Neuron (in vitro differentiated cells): Measurements from ENCODE around the gene ABT1.
A peak's percentile ranks its signal among the peaks of the same experiment; 100 is the strongest.

Source experiments
- H2AFZ ChIP-seq: one replicate; pipeline ENCODE4 v1.6.1; 2013; ENCODE audit warnings: low read depth, mild to moderate bottlenecking, inconsistent platforms, low read length, moderate library complexity
- H3K27me3 ChIP-seq: one replicate; pipeline ENCODE4 v1.6.1; 2013; ENCODE audit warnings: low read length; ENCODE audit not compliant: insufficient read depth
- H3K36me3 ChIP-seq: one replicate; pipeline ENCODE4 v1.6.1; 2013; ENCODE audit warnings: low read length; ENCODE audit not compliant: insufficient read depth
- H3K4me1 ChIP-seq: one replicate; pipeline ENCODE4 v1.6.1; 2013; ENCODE audit warnings: low read length; ENCODE audit not compliant: insufficient read depth
- H3K4me3 ChIP-seq: 2 replicates; pipeline ENCODE4 v1.5.1; 2013; ENCODE audit warnings: mild to moderate bottlenecking, low read length, moderate library complexity
- H3K9me3 ChIP-seq: one replicate; pipeline ENCODE4 v1.6.1; 2013; ENCODE audit warnings: low read length

Gene ABT1

DNA sequence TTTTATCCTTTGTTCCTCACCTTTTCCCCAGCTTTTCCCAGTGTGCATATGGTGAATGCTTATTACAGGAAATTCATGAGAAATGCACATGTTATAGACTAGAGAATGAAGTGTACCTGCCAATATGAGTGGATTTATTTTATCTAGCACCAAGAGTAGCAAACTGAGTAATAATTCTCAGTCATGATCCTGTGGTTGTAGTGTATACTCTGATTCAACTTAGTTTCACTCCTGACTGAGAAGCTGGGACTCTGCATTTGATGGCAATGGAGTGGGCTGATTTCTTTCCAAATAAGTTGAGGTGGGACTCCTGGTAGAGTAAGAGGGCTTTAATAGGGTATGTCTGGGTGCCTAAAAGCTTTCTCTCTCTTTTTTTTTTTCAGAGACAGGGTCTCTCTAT is 4.0 kb downstream of the ABT1 start:
- H3K36me3 ChIP-seq: peaks cover 21% of the 10 kb centered on the region
- H2AFZ ChIP-seq: no peak overlapping the region
- no peak overlapping the region for H3K4me3 ChIP-seq
- H3K27me3 ChIP-seq: no peaks in the 10 kb centered on the region
- no peaks in the 10 kb centered on the region for H3K9me3 ChIP-seq
- peaks cover 9% of the 10 kb centered on the region for H3K4me1 ChIP-seq

DNA sequence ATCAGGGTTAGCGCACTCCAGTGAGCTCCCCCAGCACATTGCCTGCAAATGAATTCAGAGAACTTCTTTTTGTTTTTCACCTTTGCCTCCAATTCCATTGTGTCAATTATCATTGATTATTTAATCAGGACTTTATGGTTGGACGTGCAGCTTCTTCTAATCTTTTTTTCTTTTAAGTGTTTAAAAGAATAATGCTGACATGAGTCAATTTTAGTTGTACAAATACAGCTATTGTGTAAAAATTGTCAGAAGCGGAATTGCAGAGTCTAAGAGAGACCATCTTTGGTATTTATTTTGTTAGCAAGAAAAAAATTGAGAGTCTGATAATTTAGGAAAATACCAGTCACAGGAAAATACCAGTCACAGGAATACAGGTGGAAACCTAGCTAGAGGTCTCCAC is 5.5 kb downstream of the ABT1 start:
- H3K4me3 ChIP-seq: no peak overlapping the region
- H3K4me1 ChIP-seq: peaks cover 9% of the 10 kb centered on the region
- H3K27me3 ChIP-seq: no peaks in the 10 kb centered on the region
- no peaks in the 10 kb centered on the region for H3K9me3 ChIP-seq
- H3K36me3 ChIP-seq: peaks cover 21% of the 10 kb centered on the region
- H2AFZ ChIP-seq: no peak overlapping the region

DNA sequence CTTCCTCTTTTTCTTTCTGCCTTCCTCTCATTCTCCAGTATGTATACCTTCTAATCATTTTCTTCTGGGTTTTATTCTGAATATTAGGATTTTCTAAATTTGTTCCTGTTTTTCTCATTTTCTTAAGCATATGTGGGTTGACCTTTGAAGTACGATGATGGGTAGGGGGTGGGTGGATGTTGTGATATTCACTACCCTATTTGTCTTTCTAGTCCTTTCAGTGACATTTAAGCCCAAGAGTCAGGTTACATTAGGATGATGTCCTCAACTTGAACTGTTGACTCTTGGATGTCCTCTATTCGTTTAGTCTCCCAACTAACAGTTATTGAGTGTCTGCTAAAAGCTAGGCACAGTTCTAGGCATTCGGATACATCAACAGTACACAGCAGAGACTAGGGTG is 7.3 kb downstream of the ABT1 start:
- H3K27me3 ChIP-seq: no peaks in the 10 kb centered on the region

DNA sequence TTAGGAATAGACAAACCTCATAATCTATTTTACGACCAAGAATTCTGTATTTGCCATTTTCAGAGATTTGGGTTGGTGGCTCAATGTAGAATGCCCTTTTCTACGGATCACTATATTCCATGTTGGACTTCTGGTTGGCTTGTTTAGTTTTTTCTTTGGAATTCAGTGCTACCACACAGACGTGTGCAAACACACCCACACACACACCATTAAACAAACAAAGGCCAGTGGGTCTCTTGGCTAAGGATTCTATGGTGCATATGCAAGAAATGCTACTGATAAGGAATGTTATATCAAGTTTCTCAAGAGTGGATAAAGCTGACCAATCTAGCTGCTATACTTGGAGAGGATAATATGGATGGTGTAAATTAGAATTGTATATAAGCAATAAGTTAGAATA is 8.0 kb downstream of the ABT1 start:
- Histone ChIP-seq H3K9me3 (no peaks in the 10 kb centered on the region), H3K4me1 (no peaks in the 10 kb centered on the region), H3K4me3 (no peak overlapping the region), H2AFZ (no peak overlapping the region), H3K36me3 (peaks cover 2% of the 10 kb centered on the region), H3K27me3 (peaks cover 5% of the 10 kb centered on the region)

More for the DNA sequence above, 7.3 kb downstream of the ABT1 start:
- Histone ChIP-seq H3K4me1 (no peaks in the 10 kb centered on the region), H2AFZ (no peak overlapping the region), H3K4me3 (no peak overlapping the region), H3K36me3 (peaks cover 9% of the 10 kb centered on the region), H3K9me3 (no peaks in the 10 kb centered on the region)

DNA sequence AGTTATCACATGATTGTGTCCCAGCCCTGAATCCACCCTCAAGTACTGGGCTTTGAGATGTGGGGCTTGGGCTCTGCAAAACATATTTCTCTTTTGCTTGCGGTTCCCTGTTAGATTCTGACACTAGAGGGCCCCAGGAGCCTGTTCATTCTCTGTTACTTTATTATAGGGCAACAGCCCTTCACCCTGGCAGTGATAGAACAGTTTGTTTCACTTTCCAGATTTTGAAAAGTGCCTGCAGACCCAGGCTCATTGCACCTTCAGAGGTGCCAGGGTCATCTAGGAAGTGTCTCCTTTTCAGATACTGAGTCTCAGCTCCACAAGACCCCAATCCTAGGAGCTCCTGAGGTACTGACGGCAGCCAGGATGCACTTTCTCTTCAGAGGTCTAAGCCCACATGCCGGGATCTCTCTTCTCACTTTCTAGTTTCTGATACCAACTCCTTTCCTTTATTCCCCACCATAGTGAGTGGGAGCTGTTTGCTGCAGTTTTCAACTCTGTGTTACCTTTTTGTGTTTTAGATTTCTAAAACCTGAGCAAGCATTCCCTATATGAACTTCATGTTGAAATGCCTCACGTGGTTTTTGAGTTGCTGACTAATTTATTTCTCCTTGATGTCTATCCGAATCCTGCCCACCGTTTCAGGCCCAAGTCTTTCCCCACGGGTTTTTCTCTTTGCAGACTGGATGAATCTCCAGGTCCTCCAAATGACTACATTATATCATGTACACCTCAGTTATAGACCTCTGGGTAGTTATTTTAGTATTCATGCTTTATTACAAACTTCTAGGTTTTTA is 10.9 kb downstream of the ABT1 start:
- Histone ChIP-seq H3K36me3 (no peaks in the 10 kb centered on the region), H3K4me3 (no peak overlapping the region), H3K9me3 (no peaks in the 10 kb centered on the region), H2AFZ (no peak overlapping the region), H3K4me1 (no peaks in the 10 kb centered on the region), H3K27me3 (peaks cover 24% of the 10 kb centered on the region)

DNA sequence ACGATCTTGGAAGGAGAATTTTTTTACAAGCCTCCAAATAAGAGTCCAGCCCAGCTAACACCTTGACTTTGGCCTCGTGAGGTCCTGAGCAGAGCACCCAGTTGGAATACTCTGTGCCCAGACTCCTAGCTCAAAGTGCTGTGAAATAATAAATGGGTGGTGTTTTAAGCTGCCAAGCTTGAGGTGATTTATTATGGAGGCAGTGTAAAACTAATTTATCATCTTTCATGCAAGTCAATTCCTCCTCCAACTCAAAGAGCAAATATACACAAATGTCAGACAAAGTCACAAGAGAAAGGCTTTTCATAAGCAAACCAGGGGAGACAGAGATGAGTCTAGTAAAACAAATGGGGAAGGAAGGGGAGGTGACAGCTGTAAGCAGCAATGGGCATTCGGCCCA is 12.7 kb downstream of the ABT1 start:
- no peaks in the 10 kb centered on the region for H3K9me3 ChIP-seq
- no peak overlapping the region for H3K4me3 ChIP-seq
- no peaks in the 10 kb centered on the region for H3K36me3 ChIP-seq
- H3K4me1 ChIP-seq: peaks cover 7% of the 10 kb centered on the region
- no peak overlapping the region for H2AFZ ChIP-seq
- peaks cover 42% of the 10 kb centered on the region for H3K27me3 ChIP-seq

DNA sequence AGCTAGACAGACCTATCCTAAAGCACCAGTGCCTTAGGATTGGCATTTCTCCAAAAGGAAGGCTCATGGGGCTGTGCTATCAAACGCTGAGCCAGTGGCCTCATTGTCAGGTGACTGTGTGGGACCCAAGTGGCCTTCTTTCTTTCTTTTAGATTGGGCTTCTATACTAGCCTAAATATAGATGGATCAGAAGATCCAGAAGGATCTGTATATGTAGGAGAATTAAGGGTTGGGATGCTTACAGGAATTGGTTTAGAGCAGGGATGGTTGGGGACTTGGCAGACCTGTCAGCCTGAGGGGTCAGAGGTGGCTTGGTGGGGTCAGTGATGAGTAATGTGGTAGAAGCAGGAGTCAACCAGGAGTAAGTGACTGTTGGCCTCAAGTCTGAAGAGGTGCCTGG is 14.8 kb downstream of the ABT1 start:
- H3K36me3 ChIP-seq: no peaks in the 10 kb centered on the region
- peaks cover 51% of the 10 kb centered on the region for H3K27me3 ChIP-seq
- H3K4me3 ChIP-seq: no peak overlapping the region

DNA sequence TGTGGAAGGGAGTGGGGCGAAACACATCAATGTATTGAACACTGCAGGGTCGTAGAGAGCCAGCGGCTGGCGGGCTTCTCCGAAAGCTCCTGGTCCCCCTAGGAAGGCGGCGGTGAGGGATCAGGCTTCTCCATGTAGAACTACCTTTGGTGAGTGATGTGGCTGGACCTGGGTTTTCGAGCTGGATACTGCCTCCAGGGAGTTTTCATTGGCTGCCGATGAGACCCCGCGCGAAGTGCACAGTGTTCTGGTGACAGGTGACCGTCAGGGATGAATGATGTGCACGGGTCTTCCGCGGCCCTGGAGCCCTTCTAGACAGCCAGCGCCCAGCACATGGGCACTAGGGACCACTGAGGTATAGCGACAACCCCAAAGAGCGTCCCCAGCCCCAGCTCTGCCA is 16.4 kb downstream of the ABT1 start:
- H3K27me3 ChIP-seq: peaks cover 53% of the 10 kb centered on the region
- H3K4me1 ChIP-seq: peaks cover 9% of the 10 kb centered on the region
- no peaks in the 10 kb centered on the region for H3K36me3 ChIP-seq
- no peak overlapping the region for H2AFZ ChIP-seq
- peaks cover 2% of the 10 kb centered on the region for H3K9me3 ChIP-seq
- H3K4me3 ChIP-seq: no peak overlapping the region

More for the DNA sequence above, 14.8 kb downstream of the ABT1 start:
- H2AFZ ChIP-seq: no peak overlapping the region
- peaks cover 9% of the 10 kb centered on the region for H3K4me1 ChIP-seq
- H3K9me3 ChIP-seq: peaks cover 2% of the 10 kb centered on the region

DNA sequence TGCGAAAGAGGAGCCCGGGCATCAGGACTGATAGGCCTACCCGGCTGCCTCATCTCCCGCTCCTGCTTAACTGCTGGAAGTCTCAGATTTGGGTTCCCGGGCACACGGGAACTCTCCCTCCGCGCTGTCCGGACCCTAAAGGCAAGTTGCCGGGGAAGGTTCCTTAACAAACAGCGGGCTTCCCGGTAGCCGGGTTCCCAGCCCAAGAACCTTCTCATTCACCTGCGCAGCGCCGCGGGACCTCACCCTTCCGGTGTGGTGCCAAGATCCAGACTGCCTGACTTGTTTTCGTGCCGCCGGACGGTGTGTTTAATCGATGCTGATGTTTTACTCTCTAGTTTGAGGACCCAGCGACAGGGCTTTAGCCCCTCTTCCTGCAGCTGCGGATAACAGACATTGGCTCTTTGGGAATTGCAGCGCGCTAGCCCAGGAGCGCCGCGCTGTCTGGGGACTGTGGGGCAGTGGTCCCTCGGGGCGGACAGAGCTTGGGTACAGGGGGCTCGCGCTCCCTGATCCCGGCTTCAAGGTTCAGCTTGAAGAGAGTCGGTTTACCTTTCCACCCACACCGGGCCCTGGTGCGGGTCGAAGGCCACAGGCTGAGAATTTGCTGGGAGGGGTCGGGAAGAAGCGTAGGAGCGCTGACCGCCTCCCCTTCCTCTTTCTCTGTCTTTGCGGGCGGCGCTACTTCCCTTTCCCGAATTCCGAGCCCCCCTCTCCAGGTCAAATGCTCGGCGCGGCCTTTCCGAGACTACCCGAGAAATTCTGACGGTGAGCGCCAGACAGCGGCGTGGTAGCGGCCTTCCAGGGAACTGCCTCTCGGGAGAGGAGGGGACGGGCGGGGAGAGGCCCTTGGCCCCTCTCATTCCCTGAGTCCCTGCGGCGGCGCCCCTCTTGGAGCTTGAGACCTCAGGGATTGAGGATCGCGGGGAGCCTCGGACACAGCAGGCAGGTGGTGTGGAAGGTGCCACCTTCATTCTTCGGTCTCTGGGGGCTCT is 17.2 kb downstream of the ABT1 start:
- peaks cover 2% of the 10 kb centered on the region for H3K9me3 ChIP-seq
- peak overlapping the region; percentile 80 for H2AFZ ChIP-seq
- peak overlapping the region; percentile 40 for H3K4me3 ChIP-seq
- peaks cover 53% of the 10 kb centered on the region for H3K27me3 ChIP-seq
- H3K36me3 ChIP-seq: no peaks in the 10 kb centered on the region
- peaks cover 9% of the 10 kb centered on the region for H3K4me1 ChIP-seq

DNA sequence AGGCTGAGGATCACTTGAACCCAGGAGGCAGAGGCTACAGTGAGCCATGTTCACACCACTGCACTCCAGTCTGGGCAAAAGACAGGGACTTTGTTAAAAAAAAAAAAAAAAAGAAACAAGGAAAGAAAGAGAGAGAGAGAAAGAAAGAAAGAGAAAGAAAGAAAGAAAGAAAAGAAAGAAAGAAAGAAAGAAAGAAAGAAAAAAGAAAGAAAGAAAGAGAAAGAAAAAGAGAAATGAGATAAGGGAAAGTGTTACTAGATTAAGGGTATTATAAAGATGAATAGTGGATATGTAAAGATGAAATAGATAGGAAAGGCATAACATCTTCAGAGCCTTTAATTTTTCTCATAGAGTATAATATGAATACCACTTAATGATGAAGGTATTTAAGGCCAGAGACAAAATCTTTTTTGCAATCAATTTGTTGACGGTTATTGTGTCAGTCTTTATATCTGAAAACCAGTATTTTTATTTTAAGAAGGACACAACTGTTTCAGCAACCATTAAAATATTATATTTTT is 26.6 kb downstream of the ABT1 start:
- H3K9me3 ChIP-seq: no peaks in the 10 kb centered on the region
- H2AFZ ChIP-seq: no peak overlapping the region
- no peaks in the 10 kb centered on the region for H3K36me3 ChIP-seq
- no peaks in the 10 kb centered on the region for H3K27me3 ChIP-seq
- H3K4me3 ChIP-seq: no peak overlapping the region
- H3K4me1 ChIP-seq: no peaks in the 10 kb centered on the region

DNA sequence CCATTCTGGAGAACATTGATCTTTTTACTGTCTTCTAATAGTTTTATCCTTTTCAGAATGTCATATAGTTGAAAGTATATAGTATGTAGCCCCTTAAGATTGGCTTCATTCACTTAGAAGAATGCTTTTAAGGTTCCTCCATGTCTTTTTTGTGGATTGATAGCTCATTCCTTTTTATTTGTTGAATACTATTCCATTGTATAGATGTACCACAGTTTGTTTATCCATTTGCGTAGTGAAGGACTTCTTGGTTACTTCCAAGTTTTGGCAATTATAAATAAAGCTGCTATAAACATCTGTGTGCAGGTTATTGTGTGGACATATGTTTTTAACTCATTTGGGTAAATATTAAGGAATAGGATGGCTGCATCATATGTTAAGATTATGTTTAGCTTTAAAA is 27.8 kb downstream of the ABT1 start:
- H3K9me3 ChIP-seq: no peaks in the 10 kb centered on the region
- H3K4me1 ChIP-seq: no peaks in the 10 kb centered on the region
- H3K27me3 ChIP-seq: no peaks in the 10 kb centered on the region
- H3K4me3 ChIP-seq: no peak overlapping the region
- H2AFZ ChIP-seq: no peak overlapping the region
- H3K36me3 ChIP-seq: no peaks in the 10 kb centered on the region

DNA sequence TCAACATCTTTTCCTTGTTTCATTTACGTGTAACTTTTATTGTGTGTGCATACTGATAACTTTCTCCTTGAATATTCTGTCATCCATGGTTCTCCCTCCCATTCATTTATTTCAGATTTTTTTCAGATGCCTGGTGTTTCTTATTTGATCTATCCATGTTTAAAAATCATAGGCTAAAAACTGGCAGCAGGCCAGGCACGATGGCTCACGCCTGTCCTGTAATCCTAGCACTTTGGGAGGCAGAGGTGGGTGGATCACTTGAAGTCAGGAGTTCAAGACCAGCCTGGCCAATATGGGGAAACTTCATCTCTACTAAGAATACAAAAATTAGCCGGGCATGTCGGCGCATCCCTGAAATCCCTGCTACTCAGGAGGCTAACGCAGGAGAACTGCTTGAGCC is 31.1 kb downstream of the ABT1 start:
- Histone ChIP-seq H3K36me3 (no peaks in the 10 kb centered on the region), H2AFZ (no peak overlapping the region), H3K27me3 (no peaks in the 10 kb centered on the region), H3K9me3 (no peaks in the 10 kb centered on the region), H3K4me3 (no peak overlapping the region), H3K4me1 (no peaks in the 10 kb centered on the region)

DNA sequence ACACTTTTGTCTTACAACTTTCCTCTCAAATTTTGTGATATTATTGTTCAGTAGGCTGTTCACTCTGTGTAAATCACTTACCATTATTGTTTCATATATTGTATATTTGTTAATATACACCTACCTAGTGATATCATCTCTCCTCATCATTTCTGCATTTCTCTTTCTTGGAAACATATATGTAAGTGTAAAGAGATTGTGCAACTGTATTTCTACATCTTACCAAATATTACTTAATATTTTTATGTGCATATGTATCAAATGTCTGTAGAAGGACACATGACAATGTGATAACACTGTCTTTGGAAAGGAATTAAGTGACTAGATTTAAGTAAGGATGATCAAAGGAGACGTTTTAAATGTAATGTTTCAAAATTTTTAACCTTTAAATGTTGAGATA is 32.6 kb downstream of the ABT1 start:
- no peak overlapping the region for H3K4me3 ChIP-seq
- no peak overlapping the region for H2AFZ ChIP-seq
- H3K4me1 ChIP-seq: no peaks in the 10 kb centered on the region
- H3K27me3 ChIP-seq: no peaks in the 10 kb centered on the region
- peaks cover 9% of the 10 kb centered on the region for H3K36me3 ChIP-seq
- peaks cover 4% of the 10 kb centered on the region for H3K9me3 ChIP-seq
